Measurements from ENCODE around the gene PCED1B. TPM values are rescaled to one million over a fixed set of nuclear protein-coding genes. Genes with fewer than 3 reads are reported as not detected.

PCED1B gene
- total RNA-seq, 1 donor from 2014 or later, result 0.41 TPM

- Mint-ChIP-seq H3K9me3 (no peaks in the 10 kb centered on the region), H3K4me1 (ENCODE audit: unreplicated experiment) (no peaks in the 10 kb centered on the region), H3K4me3 (no peak overlapping the region), H3K36me3 (no peaks in the 10 kb centered on the region), H3K27me3 (peaks cover 2% of the 10 kb centered on the region), H3K27ac (no peak overlapping the region)
- no peak for DNase-seq (ENCODE audit: extremely low spot score, unreplicated experiment)
- TF ChIP-seq CTCF (conservative IDR thresholded peaks at IDR 0.05), result no peak
Measured at GRCh38 chr12:47121146-47121545, 41.7 kb downstream of the PCED1B start.

GRCh38 chr12:47122602-47123001 lies 43.2 kb downstream of the PCED1B start:
- Mint-ChIP-seq H3K4me1 (ENCODE audit: unreplicated experiment) (no peaks in the 10 kb centered on the region), H3K27me3 (peaks cover 2% of the 10 kb centered on the region), H3K27ac (no peak overlapping the region), H3K9me3 (no peaks in the 10 kb centered on the region), H3K36me3 (no peaks in the 10 kb centered on the region), H3K4me3 (no peak overlapping the region)
- no peak for TF ChIP-seq CTCF (conservative IDR thresholded peaks at IDR 0.05)
- DNase-seq (ENCODE audit: extremely low spot score, unreplicated experiment), result no peak

- Mint-ChIP-seq H3K27me3 (peaks cover 2% of the 10 kb centered on the region), H3K4me1 (ENCODE audit: unreplicated experiment) (no peaks in the 10 kb centered on the region), H3K27ac (no peak overlapping the region), H3K9me3 (no peaks in the 10 kb centered on the region), H3K4me3 (no peak overlapping the region), H3K36me3 (no peaks in the 10 kb centered on the region)
- TF ChIP-seq CTCF (conservative IDR thresholded peaks at IDR 0.05), result no peak
- DNase-seq (ENCODE audit: extremely low spot score, unreplicated experiment), result no peak
Measured at GRCh38 chr12:47123730-47124129, 44.3 kb downstream of the PCED1B start.

GRCh38 chr12:47124451-47124850 lies 45.0 kb downstream of the PCED1B start:
- DNase-seq (ENCODE audit: extremely low spot score, unreplicated experiment), result no peak
- H3K36me3 Mint-ChIP-seq, result no peaks in the 10 kb centered on the region
- no peaks in the 10 kb centered on the region for H3K9me3 Mint-ChIP-seq
- H3K4me3 Mint-ChIP-seq, result no peak overlapping the region
- H3K4me1 Mint-ChIP-seq (ENCODE audit: unreplicated experiment), result no peaks in the 10 kb centered on the region
- H3K27ac Mint-ChIP-seq, result no peak overlapping the region
- H3K27me3 Mint-ChIP-seq, result peaks cover 2% of the 10 kb centered on the region
- TF ChIP-seq CTCF (conservative IDR thresholded peaks at IDR 0.05), result no peak

- DNase-seq (ENCODE audit: extremely low spot score, unreplicated experiment), result no peak
- TF ChIP-seq CTCF (conservative IDR thresholded peaks at IDR 0.05), result no peak
- Mint-ChIP-seq H3K4me3 (no peak overlapping the region), H3K27ac (no peak overlapping the region), H3K4me1 (ENCODE audit: unreplicated experiment) (no peaks in the 10 kb centered on the region), H3K36me3 (no peaks in the 10 kb centered on the region), H3K9me3 (no peaks in the 10 kb centered on the region), H3K27me3 (no peaks in the 10 kb centered on the region)
Measured at GRCh38 chr12:47126246-47126645, 46.8 kb downstream of the PCED1B start.

GRCh38 chr12:47131011-47131410 lies 51.6 kb downstream of the PCED1B start:
- Mint-ChIP-seq H3K27me3 (no peaks in the 10 kb centered on the region), H3K27ac (no peak overlapping the region), H3K36me3 (no peaks in the 10 kb centered on the region), H3K9me3 (no peaks in the 10 kb centered on the region), H3K4me3 (no peak overlapping the region), H3K4me1 (ENCODE audit: unreplicated experiment) (no peaks in the 10 kb centered on the region)
- no peak for DNase-seq (ENCODE audit: extremely low spot score, unreplicated experiment)
- no peak for TF ChIP-seq CTCF (conservative IDR thresholded peaks at IDR 0.05)
